ENCODE results near the gene LOXL4. TPM values are rescaled to one million over a fixed set of nuclear protein-coding genes. Genes with fewer than 3 reads are reported as not detected.

Gene LOXL4
- total RNA-seq, 1 donor from 2014 or later: not detected

DNA sequence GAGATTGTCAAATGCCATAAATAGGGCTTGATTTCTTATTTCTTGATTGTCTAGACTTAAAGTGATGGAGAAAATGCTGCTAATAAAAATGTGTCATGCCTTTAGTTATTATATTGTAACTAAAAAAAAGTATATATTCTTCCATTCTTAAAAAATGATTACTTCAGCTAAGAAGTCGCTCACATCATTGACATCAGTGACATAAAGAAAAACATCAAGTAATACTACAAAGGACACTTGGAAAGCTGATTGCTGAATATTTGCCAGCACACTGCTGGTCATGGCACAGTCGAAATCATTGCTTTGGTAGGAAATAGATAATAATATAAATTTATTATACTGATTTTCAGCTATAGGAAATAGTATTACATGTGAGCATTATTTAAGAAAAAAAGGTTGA, 62.6 kb downstream of the LOXL4 start:
- no peak for FAIRE-seq
- no peak for DNase-seq (ENCODE audit: low spot score in 2 of 2)

DNA sequence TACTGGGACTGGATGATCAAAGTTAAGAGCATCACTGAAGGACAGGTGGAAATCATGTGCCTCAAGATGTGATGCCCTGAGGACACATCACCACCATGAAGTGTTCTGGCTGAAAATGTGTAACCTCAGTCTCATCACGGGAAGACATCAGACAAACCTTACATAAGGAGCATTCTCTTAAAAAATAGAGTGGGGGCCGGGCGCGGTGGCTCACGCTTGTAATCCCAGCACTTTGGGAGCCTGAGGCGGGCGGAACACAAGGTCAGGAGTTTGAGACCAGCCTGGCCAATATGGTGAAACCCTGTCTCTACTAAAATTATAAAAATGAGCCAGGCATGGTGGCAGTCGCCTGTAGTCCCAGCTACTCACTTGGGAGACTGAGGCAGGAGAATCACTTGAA, 65.6 kb downstream of the LOXL4 start:
- FAIRE-seq: no peak
- DNase-seq (ENCODE audit: low spot score in 2 of 2): no peak

DNA sequence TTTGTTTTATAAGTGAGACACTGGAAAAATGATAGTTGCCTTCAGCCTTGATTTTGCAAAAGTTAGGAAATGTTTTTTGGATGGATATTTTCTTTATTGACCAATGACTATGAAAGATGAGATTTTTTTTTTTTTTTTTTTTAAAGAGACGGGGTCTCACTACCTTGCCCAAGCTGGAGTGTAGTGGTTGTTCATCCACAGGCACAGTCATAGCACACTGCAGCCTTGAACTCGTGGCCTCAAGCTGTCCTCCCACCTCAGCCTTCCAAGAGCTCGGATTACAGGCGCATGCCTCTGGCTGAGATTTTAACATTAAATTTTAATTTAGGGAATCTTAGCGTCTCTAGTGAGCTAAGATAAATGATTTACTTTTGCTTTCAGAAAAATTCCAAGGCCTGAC, 66.2 kb downstream of the LOXL4 start:
- no peak for FAIRE-seq
- no peak for DNase-seq (ENCODE audit: low spot score in 2 of 2)

Other genes starting within 250 kb of the LOXL4 start
- 7.3 TPM for gene CRTAC1, start 237.6 kb downstream of the LOXL4 start, total RNA-seq
- 17.9 TPM for gene R3HCC1L, start 133.5 kb downstream of the LOXL4 start, total RNA-seq
- 2.4 TPM for gene PYROXD2, start 147.0 kb upstream of the LOXL4 start, total RNA-seq
- 10.2 TPM for gene HPS1, start 178.7 kb upstream of the LOXL4 start, total RNA-seq